Measurements from ENCODE around the gene TDRD10.
"Not testable (repeated sequence)": the region's sequence is repeated elsewhere in the genome, so short reads cannot be mapped to it uniquely, and the experiment has no call there.

The TDRD10 gene

GRCh38 chr1:154479764-154480421 lies 22.1 kb upstream of the TDRD10 start:
- peak; percentile 43 for DNase-seq

GRCh38 chr1:154481053-154481452 lies 21.0 kb upstream of the TDRD10 start:
- DNase-seq: no peak

- DNase-seq: no peak
These were observed 17.8 kb upstream of the TDRD10 start for GRCh38 chr1:154483941-154484803.

GRCh38 chr1:154485106-154485505 lies 16.9 kb upstream of the TDRD10 start:
- DNase-seq: no peak

GRCh38 chr1:154485910-154486496 lies 16.0 kb upstream of the TDRD10 start:
- no peak for DNase-seq

- DNase-seq: not testable (repeated sequence)
These were observed 15.3 kb upstream of the TDRD10 start for GRCh38 chr1:154486756-154487155.

GRCh38 chr1:154488922-154489321 lies 13.1 kb upstream of the TDRD10 start:
- DNase-seq: no peak

- no peak for DNase-seq
These were observed 12.2 kb upstream of the TDRD10 start for GRCh38 chr1:154489695-154490274.

GRCh38 chr1:154490317-154490716 lies 11.7 kb upstream of the TDRD10 start:
- DNase-seq: no peak

- no peak for DNase-seq
These were observed 9.9 kb upstream of the TDRD10 start for GRCh38 chr1:154492115-154492514.

GRCh38 chr1:154493276-154493675 lies 8.7 kb upstream of the TDRD10 start:
- no peak for DNase-seq

- no peak for DNase-seq
These were observed 6.3 kb upstream of the TDRD10 start for GRCh38 chr1:154495496-154496273.

- no peak for DNase-seq
These were observed 5.6 kb upstream of the TDRD10 start for GRCh38 chr1:154496383-154496782.

GRCh38 chr1:154497026-154497806 lies 4.8 kb upstream of the TDRD10 start:
- DNase-seq: no peak

- no peak for DNase-seq
These were observed 2.6 kb upstream of the TDRD10 start for GRCh38 chr1:154499446-154499845.

GRCh38 chr1:154500533-154500932 lies 1.5 kb upstream of the TDRD10 start:
- DNase-seq: no peak

- no peak for DNase-seq
These were observed 475 bp upstream of the TDRD10 start for GRCh38 chr1:154501423-154502065.

- no peak for DNase-seq
These were observed 711 bp downstream of the TDRD10 start for GRCh38 chr1:154502744-154503115.

- no peak for DNase-seq
These were observed 1.9 kb downstream of the TDRD10 start for GRCh38 chr1:154503898-154504297.

- DNase-seq: no peak
These were observed 10.7 kb downstream of the TDRD10 start for GRCh38 chr1:154512760-154513159.

GRCh38 chr1:154514066-154514553 lies 12.1 kb downstream of the TDRD10 start:
- DNase-seq: no peak
